IPS-18a (cell line): ENCODE results near the gene S1PR2.

Experiments
- H3K27ac ChIP-seq: one replicate; pipeline ENCODE4 v1.5.1; 2013; ENCODE audit warnings: low read length
- H3K27me3 ChIP-seq: one replicate; pipeline ENCODE4 v1.6.1; 2013; ENCODE audit warnings: mild to moderate bottlenecking, low read length; ENCODE audit not compliant: control insufficient read depth, insufficient read depth
- H3K36me3 ChIP-seq: one replicate; pipeline ENCODE4 v1.6.1; 2013; ENCODE audit warnings: low read depth, low read length; ENCODE audit not compliant: control insufficient read depth
- H3K4me1 ChIP-seq: one replicate; pipeline ENCODE4 v1.6.1; 2013; ENCODE audit warnings: low read depth, low read length; ENCODE audit not compliant: control insufficient read depth
- H3K4me3 ChIP-seq: one replicate; pipeline ENCODE4 v1.5.1; 2013; ENCODE audit warnings: low read length
- H3K9ac ChIP-seq: one replicate; pipeline ENCODE4 v1.6.1; 2013; ENCODE audit warnings: mild to moderate bottlenecking, low read length, moderate library complexity
- H3K9me3 ChIP-seq: one replicate; pipeline ENCODE4 v1.6.1; 2013; ENCODE audit warnings: low read depth, low read length; ENCODE audit not compliant: control insufficient read depth

Gene S1PR2

GRCh38 chr19:10195199-10195519, 36.0 kb downstream of the S1PR2 start:
- H3K4me1 ChIP-seq, result no peaks in the 10 kb centered on the region
- no peak overlapping the region for H3K27ac ChIP-seq
- peak overlapping the region; percentile 66 for H3K4me3 ChIP-seq
- peak overlapping the region; percentile 93 for H3K9ac ChIP-seq
- peaks cover 11% of the 10 kb centered on the region for H3K36me3 ChIP-seq
- no peaks in the 10 kb centered on the region for H3K9me3 ChIP-seq
- H3K27me3 ChIP-seq, result no peaks in the 10 kb centered on the region

DNA sequence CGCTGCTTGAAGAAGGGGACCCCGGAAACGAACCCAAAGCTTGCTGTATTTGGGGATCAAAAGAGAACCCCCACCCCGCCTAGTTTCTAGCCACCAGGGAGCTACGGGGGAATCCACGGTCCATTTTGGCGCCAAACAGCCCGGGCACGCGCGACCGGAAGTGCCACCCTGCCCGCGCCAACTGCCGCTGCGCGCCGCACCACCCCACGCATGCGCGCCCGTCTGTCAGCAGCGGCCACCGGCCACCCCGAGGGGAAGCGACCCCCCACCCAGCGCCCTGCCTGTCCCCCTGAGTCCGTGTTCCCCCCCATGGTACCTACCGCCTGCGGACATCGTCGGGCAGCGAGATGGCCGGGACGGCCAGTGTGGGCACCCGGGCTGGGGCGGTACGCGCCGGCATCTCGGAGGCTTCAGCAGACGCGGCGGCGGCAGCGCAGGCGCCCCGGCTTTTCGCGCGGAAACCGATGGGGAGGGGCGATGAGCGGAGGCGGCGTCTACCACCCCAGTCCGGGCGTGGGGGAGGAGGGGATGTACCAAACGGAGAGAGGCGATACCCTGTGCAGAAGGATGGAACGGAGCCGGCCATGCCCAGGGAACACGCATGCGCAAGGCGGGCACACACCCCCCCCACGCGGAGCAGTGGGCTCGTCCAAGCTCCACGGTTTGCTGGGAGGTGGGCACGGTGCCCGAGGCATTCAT, 36.5 kb downstream of the S1PR2 start, which contains the start of gene DNMT1:
TSS of gene DNMT1 (minus strand) at position 454 of the 699 bp plus-strand sequence. CDS start at position 400, 54 bp downstream.
- H3K4me1 ChIP-seq, result no peaks in the 10 kb centered on the region
- H3K9ac ChIP-seq, result peak within 1 kb of the TSS; percentile 93
- H3K36me3 ChIP-seq, result peaks cover 16% of the 10 kb centered on the region
- H3K27ac ChIP-seq, result peak within 1 kb of the TSS; percentile 84
- no peaks in the 10 kb centered on the region for H3K27me3 ChIP-seq
- peak within 1 kb of the TSS; percentile 66 for H3K4me3 ChIP-seq
- no peaks in the 10 kb centered on the region for H3K9me3 ChIP-seq

GRCh38 chr19:10193790-10194499, 37.2 kb downstream of the S1PR2 start:
- H3K36me3 ChIP-seq, result peaks cover 18% of the 10 kb centered on the region
- H3K9me3 ChIP-seq, result no peaks in the 10 kb centered on the region
- H3K27ac ChIP-seq, result peak overlapping the region; percentile 84
- H3K4me1 ChIP-seq, result no peaks in the 10 kb centered on the region
- H3K27me3 ChIP-seq, result no peaks in the 10 kb centered on the region
- H3K9ac ChIP-seq, result peak overlapping the region; percentile 93
- peak overlapping the region; percentile 66 for H3K4me3 ChIP-seq

- H3K27ac ChIP-seq, result no peak overlapping the region
- H3K27me3 ChIP-seq, result no peaks in the 10 kb centered on the region
- no peak overlapping the region for H3K4me3 ChIP-seq
- H3K9me3 ChIP-seq, result no peaks in the 10 kb centered on the region
- H3K9ac ChIP-seq, result no peak overlapping the region
- peaks cover 18% of the 10 kb centered on the region for H3K36me3 ChIP-seq
- no peaks in the 10 kb centered on the region for H3K4me1 ChIP-seq
Measured at GRCh38 chr19:10192922-10193321, 38.2 kb downstream of the S1PR2 start.

- H3K9me3 ChIP-seq, result no peaks in the 10 kb centered on the region
- no peaks in the 10 kb centered on the region for H3K27me3 ChIP-seq
- no peak overlapping the region for H3K9ac ChIP-seq
- no peak overlapping the region for H3K27ac ChIP-seq
- H3K36me3 ChIP-seq, result peaks cover 23% of the 10 kb centered on the region
- no peaks in the 10 kb centered on the region for H3K4me1 ChIP-seq
- H3K4me3 ChIP-seq, result no peak overlapping the region
Measured at GRCh38 chr19:10191347-10191746, 39.8 kb downstream of the S1PR2 start.

GRCh38 chr19:10190026-10190425, 41.1 kb downstream of the S1PR2 start:
- H3K36me3 ChIP-seq, result peaks cover 29% of the 10 kb centered on the region
- H3K9ac ChIP-seq, result no peak overlapping the region
- H3K27ac ChIP-seq, result no peak overlapping the region
- H3K4me1 ChIP-seq, result no peaks in the 10 kb centered on the region
- H3K27me3 ChIP-seq, result no peaks in the 10 kb centered on the region
- H3K9me3 ChIP-seq, result no peaks in the 10 kb centered on the region
- H3K4me3 ChIP-seq, result no peak overlapping the region

DNA sequence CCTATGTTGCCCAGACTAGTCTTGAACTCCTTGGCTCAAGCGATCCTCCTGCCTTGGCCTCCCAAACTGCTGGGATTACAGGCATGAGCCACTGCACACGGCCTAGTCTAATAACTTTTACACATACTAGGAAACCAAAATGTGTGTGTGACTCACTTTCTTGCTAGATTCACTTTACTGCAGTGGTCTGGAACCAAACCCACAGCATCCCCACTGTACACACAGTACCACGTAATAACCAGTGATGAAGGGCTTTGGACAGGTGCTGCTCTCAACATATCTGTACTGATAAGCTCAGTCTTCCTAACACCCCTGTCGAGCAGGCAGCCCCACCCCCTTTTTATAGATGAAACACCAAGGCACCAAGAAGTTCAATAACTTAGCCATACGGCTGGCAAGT, 41.5 kb downstream of the S1PR2 start:
- Histone ChIP-seq H3K27ac (no peak overlapping the region), H3K4me3 (no peak overlapping the region), H3K36me3 (peaks cover 33% of the 10 kb centered on the region), H3K9me3 (no peaks in the 10 kb centered on the region), H3K27me3 (no peaks in the 10 kb centered on the region), H3K9ac (no peak overlapping the region), H3K4me1 (no peaks in the 10 kb centered on the region)

DNA sequence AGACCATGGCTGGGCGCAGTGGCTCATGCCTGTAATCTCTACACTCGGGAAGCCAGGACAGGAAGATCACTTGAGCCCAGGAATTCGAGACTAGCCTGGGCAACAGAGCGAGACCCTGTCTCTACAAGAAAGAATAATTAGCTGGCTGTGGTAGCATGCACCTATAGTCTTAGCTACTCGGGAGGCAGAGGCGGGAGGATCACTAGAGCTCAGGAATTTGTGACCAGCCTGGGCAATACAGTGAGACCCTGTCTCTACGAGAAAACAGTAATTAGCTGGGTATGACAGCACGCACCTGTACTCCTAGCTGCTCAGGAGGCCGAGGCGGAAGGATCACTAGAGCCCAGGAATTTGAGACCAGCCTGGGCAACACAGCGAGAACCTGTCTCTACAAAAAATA, 43.8 kb downstream of the S1PR2 start:
- no peak overlapping the region for H3K9ac ChIP-seq
- H3K36me3 ChIP-seq, result peaks cover 26% of the 10 kb centered on the region
- H3K4me3 ChIP-seq, result no peak overlapping the region
- no peaks in the 10 kb centered on the region for H3K4me1 ChIP-seq
- H3K27me3 ChIP-seq, result no peaks in the 10 kb centered on the region
- H3K9me3 ChIP-seq, result no peaks in the 10 kb centered on the region
- no peak overlapping the region for H3K27ac ChIP-seq

- Histone ChIP-seq H3K27ac (no peak overlapping the region), H3K4me3 (no peak overlapping the region), H3K27me3 (no peaks in the 10 kb centered on the region), H3K36me3 (peaks cover 40% of the 10 kb centered on the region), H3K9me3 (no peaks in the 10 kb centered on the region), H3K9ac (no peak overlapping the region), H3K4me1 (no peaks in the 10 kb centered on the region)
Measured at GRCh38 chr19:10184636-10185035, 46.5 kb downstream of the S1PR2 start.

DNA sequence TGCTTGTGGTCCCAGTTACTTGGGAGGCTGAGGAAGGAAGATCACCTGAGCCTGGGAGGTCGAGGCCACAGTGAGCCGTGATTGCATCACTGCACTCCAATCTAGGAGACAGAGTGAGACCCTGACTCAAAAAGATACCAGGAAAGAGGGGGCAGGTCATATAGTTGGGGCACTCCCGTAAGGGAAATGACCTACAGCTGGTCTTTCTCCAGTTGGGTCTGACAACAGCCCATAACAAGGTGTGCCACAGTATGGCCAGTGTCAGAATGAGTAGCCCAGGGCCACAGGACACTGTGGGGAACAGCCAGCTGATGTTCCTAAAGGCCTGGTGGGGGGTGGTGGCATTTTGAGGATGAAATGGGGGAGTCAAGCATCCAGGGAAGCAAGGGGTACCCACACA, 47.2 kb downstream of the S1PR2 start:
- Histone ChIP-seq H3K36me3 (peaks cover 44% of the 10 kb centered on the region), H3K9ac (no peak overlapping the region), H3K4me3 (no peak overlapping the region), H3K27ac (no peak overlapping the region), H3K9me3 (no peaks in the 10 kb centered on the region), H3K27me3 (no peaks in the 10 kb centered on the region), H3K4me1 (no peaks in the 10 kb centered on the region)

GRCh38 chr19:10182847-10183246, 48.3 kb downstream of the S1PR2 start:
- H3K9me3 ChIP-seq, result no peaks in the 10 kb centered on the region
- H3K4me1 ChIP-seq, result no peaks in the 10 kb centered on the region
- H3K27me3 ChIP-seq, result no peaks in the 10 kb centered on the region
- H3K36me3 ChIP-seq, result peaks cover 44% of the 10 kb centered on the region
- H3K9ac ChIP-seq, result no peak overlapping the region
- no peak overlapping the region for H3K4me3 ChIP-seq
- H3K27ac ChIP-seq, result no peak overlapping the region

DNA sequence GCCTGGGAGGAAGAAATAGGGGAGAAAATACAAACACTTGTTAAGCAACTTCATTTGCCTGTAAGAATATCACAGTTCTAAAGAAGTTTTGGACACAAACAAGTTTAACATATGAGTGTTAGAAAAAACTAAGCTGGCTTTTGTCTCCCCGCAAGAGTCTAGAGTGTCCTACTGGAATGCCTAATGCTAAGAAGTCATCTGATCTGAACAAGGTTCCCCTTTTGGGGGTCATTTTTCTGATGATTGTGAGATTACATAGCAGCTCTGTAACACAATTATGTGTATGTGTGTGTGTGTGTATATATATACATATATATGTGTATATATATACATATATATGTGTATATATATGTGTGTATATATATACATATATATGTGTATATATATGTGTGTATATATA, 49.1 kb downstream of the S1PR2 start:
- H3K4me1 ChIP-seq, result no peaks in the 10 kb centered on the region
- no peak overlapping the region for H3K4me3 ChIP-seq
- no peaks in the 10 kb centered on the region for H3K27me3 ChIP-seq
- H3K9ac ChIP-seq, result no peak overlapping the region
- H3K9me3 ChIP-seq, result no peaks in the 10 kb centered on the region
- H3K27ac ChIP-seq, result no peak overlapping the region
- peaks cover 47% of the 10 kb centered on the region for H3K36me3 ChIP-seq
